ENCODE measurements around the gene MCTP2. TPM values are rescaled to one million over a fixed set of nuclear protein-coding genes. Genes with fewer than 3 reads are reported as not detected.

MCTP2 gene
- polyA plus RNA-seq, 1 donor: 0.67 TPM

- DNase-seq: no peak
Measured at GRCh38 chr15:94306700-94307650, 75.6 kb downstream of the MCTP2 start.

DNA sequence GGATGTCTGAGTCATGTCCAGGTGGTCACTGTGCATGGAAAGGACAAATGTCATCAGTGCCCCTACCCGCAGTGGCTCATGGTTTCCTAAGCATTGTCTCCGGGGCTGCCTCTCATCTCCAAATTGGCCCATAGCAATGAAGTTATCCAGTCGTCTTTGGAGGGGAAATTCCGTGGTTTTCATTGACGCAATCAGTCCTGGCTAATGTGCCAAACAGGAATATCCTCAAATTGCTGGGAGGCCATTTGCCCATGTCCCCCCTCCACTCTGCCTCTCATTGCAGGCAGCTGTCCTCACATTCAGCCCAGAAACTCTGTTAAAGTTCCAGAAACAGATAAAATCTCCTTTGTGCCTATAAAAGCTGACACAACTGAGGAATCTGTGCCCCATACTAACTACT, 81.6 kb downstream of the MCTP2 start:
- no peak for DNase-seq

DNA sequence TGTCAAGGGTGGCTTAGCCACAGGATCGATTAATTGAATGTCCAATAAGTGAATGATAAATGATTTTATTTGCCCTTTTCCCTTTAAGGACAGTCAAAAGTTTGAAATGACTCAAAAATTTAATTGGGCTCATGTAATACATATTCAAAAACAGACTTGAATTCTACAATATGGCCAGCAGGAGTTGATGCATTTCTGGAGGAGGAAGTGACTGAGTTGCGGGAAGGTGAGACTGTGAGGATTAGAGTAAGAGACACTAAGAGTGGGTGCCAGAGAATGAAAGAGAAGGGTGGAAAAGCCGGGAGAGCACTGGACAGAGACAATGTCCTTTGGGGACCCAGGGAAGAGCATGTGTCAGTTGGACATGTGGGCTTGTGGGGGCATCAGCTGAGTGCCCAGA, 83.3 kb downstream of the MCTP2 start:
- DNase-seq: no peak

GRCh38 chr15:94317211-94317610, 85.8 kb downstream of the MCTP2 start:
- DNase-seq: no peak

DNA sequence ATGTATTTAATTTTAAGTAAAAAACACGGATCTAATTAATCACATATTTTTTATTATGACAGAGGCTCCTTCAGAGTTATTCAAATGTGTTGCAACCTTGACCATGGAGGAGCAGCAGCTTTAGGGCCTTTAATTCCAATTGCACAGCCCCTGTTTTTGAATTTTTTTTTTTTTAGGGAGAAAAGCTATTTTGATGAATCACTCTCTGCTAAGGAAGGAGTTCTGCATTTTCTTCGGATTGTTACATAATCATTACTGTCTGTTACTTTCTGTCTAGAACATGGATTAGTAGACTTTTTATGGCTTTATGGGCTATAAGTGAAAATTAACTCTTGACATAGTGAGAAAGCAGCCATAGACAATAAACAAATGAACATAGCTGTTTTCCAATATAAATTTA, 90.8 kb downstream of the MCTP2 start:
- DNase-seq: no peak

- no peak for DNase-seq
Measured at GRCh38 chr15:94323076-94323475, 91.7 kb downstream of the MCTP2 start.

DNA sequence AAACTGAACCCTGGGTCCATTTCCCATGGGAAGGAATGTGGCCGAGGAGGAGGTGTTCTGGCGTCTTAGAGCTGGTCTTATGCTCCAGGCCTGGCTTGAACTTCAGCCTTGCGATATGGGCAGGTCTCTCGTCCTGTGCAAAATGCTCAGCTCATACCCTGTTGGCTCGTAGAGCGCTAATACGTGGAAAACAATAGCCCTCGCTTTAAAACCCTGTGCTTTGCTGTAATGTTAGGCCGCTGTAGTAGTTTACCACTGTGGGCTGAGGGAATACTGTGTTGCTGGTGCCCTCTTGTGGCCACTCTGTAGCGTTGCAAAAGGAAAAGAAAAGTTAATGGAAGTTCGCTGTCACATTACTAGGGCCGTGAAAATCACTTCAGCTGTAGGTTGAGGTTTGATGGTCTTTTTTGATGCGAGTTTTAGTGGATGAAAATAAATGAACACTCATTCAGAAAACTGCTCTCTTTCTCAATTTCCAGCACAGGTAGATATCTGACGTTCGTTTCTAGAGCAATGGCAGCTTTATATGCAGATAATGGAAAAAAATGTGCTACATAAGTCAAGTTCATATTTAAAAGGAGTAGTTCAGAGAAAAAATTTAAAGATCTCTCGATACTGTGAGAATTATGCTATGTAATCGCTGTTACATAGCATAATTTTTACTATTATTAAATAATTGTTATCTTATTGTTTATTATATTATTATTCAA, 92.9 kb downstream of the MCTP2 start:
- DNase-seq: peak; percentile 70

DNA sequence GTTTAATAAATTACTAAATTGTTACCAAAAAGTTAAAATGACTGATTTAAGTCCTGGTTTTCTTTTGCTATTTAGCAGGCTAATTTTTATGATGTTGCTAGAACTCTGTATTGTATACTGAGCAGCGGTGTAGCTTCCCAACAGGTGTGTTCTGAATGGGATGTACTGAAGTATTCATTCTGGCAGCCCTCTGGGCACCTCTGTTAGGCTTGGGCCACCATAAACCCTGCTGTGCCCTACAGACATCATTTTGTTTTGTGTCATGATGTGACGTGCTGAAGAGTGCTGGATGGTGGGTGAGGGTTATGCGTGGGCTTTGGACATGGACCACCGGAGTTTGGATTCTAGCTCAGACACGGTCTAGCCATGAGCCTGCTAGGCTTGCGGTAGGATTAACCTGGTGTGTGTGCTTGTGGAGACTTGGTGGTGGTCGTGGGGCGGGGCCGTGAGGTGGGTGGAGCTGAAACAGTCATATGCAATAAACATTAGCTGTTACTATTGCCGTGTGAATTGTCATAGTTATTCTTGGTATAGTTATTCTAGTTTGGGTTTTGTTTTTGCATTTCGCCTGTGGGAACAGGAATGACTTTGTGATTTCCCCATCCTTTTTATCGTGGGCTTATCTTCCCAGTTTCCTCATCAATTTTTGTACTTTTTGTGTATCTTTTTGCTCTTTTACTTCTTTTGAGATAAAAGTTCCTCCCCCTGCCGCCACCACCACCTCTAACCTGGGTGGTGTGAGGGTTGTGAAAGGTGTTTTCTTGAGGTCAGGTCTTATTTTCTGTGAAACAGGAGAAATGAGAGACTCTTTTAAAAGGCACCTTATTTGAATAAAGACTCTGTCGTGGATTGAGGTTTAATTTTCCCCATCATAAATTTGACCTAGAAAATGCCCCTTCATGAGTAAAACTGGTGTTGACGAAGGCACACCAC, 93.7 kb downstream of the MCTP2 start:
- DNase-seq: no peak

DNA sequence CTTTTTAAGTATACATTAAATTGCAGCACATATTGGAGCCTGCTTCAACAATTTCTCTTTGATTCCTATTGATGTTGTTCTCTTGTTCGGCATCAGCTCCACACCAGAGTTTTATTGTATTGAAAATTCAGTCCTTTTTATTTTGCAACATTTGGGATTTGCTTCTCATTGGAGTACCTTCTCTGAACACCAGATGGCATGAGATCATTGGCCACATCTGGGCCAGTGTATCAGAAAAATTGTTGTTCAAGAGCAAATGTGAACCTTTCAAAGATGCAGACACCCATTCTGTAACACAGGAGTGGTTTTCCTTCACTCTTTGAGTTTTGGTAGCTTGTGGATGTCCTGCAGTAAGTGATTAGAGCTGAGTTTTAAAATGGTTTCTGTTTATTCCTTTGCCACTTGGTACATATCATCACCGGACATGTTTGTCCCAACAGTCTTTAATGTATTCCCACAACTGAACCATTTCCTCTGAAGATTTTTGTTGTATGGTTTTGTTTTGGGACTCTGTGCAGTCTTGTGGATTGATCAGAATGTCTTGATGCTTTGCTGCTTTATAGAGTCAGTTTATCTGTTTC, 96.1 kb downstream of the MCTP2 start:
- peak; percentile 19 for DNase-seq

DNA sequence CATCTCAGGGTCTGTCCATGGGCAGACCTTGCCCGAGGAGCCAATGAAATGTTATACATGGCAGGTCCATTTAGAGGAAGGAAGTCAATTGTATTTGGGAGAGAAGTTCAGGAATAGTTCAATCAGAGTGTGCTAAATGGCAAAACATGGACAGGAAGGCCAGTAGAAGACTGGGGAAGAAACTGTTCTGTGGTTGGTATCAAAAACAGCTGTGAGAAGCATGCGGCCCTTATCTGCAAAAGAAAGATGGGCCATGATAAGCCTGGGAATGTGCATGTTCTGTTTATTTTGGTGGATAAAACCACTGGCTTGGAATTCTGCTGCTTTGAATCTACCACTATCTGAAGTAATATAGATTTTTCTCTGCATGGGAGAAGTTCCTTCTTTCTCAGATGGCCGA, 100.4 kb downstream of the MCTP2 start:
- no peak for DNase-seq

- DNase-seq: no peak
Measured at GRCh38 chr15:94335616-94336015, 104.3 kb downstream of the MCTP2 start.

GRCh38 chr15:94336817-94337467, 105.6 kb downstream of the MCTP2 start:
- DNase-seq: no peak

DNA sequence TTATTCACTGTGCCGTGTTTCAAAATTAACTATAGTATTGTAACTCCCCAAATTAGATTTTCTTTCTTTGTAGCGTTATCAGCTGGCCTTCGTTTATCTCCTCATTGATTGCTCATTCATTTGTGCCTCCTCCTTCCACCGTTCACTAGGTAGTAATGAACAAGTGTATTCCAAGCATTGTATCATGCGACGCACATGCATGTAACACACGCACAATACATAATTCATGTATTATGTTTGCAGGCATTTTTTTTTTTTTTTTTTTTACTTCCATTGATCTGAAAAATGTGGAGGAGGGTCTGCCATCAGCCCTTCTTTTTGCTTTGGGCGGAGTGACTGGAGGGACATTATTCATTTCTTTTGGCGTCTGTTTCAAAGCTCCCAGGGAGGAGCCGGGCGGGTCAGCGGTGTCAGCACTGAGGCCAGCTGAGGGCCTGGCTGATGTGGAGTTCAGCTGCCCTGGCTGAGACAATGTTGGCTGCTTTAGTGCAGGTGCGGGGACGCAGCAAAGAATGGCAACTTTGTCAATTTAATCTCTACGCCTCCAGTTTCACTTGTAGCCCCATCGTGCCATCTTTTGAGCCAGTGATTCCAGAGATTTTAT, 107.0 kb downstream of the MCTP2 start:
- DNase-seq: no peak

GRCh38 chr15:94346282-94346681, 114.9 kb downstream of the MCTP2 start:
- no peak for DNase-seq

GRCh38 chr15:94348084-94348483, 116.7 kb downstream of the MCTP2 start:
- DNase-seq: no peak

DNA sequence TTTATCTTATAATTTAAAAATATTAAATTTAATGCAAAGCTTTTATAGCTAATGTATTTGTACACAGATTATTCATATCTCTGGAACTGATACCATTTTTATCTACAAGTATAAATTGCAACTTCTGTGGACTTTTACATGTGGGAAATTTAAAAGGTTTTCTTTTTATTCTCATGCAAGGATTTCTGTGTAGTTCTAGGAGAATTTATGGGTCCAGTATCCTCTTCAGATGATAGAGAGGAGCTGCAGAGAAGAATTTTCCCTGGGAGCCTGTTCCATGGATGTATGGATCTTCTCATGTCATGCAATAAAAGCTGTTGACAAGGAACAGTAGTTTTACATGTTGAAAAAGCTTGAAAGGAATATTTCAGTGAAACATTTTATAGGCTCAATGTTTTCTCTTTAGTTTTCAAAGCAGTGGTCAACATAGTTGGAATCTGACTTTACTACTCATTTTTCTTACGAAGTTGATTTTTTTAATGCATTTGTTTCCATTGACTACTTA, 119.7 kb downstream of the MCTP2 start:
- DNase-seq: no peak

- no peak for DNase-seq
Measured at GRCh38 chr15:94352636-94353487, 121.5 kb downstream of the MCTP2 start.

DNA sequence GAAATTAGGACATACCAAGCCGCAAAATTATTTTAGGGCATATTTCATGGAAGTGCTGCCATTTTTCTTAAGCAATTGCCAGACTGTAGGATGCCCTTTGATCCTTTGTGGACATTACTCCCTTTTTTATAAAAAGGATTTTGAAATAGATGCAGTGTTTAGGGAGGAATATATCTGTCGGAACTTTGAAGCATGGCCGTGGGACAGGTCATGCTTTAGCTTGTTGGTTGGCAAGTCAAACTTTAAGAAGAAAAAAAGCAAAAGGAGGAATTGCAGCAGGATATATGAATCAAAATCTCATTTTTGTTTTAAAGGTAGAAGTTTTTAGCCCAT, 122.1 kb downstream of the MCTP2 start:
- DNase-seq: no peak

DNA sequence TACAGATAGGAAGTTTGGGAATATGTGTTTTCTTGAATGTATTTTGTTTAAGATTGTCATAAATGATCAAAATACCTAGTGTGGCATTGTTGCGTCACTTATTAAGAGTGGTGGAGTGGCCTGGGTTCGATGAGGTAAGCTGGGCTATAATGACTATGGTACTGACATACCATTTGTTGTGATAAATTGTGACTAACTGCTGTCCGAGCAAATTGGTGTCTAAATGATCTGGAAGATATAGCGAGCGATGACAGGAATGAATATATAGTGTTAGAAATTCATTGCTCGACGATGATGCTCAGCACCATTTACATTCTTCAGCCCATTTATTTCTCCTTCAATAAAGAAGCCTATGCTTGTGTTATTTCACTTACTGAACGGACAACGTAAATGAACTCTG, 123.3 kb downstream of the MCTP2 start:
- no peak for DNase-seq

- no peak for DNase-seq
Measured at GRCh38 chr15:94359716-94360115, 128.4 kb downstream of the MCTP2 start.
